Transverse colon (tissue), 4 donors: ENCODE data around the gene XYLT2. TPM values are rescaled to one million over a fixed set of nuclear protein-coding genes. Genes with fewer than 3 reads are reported as not detected.

ENCODE experiments used
- DNase-seq: peaks from one replicate; pipeline ENCODE4 v3.0.0-alpha.2; 2019
- H3K27ac ChIP-seq, 4 donors: fragments of 200-600 bp; sonication (generic); 2 replicates each; pipeline ENCODE4 v1.5.1; 2016 to 2018; ENCODE audit warnings: inconsistent platforms in 4 of 4
- H3K27me3 ChIP-seq: fragments of 200-600 bp; sonication (generic); 2 replicates; pipeline ENCODE4 v1.5.1; 2017; ENCODE audit warnings: inconsistent platforms
- H3K36me3 ChIP-seq, 4 donors: fragments of 200-600 bp; sonication (generic); 2 replicates each; pipeline ENCODE4 v1.5.1; 2017 to 2019; ENCODE audit warnings: inconsistent platforms in 4 of 4
- H3K4me1 ChIP-seq, 4 donors: fragments of 200-600 bp; sonication (generic); 2 replicates each; pipeline ENCODE4 v1.5.1; 2017 to 2020; ENCODE audit warnings: inconsistent platforms in 4 of 4
- H3K4me3 ChIP-seq, 4 donors: fragments of 200-600 bp; sonication (generic); 1 replicate in 1 of 4; 2 replicates in 3 of 4; pipeline versions ENCODE4 v1.5.1 to v1.6.1; 2017 to 2019; ENCODE audit warnings: inconsistent platforms in 4 of 4
- H3K9me3 ChIP-seq, 2 donors: fragments of 200-600 bp; sonication (generic); 2 replicates each; pipeline ENCODE4 v1.5.1; 2017 to 2019; ENCODE audit warnings: inconsistent platforms in 2 of 2
- EP300 ChIP-seq: sonication (generic); formaldehyde crosslinking; IDR thresholded peaks from one replicate; pipeline ENCODE4 v1.6.1; 2017; ENCODE audit warnings: antibody characterized with exemption, low read depth
- POLR2A ChIP-seq: fragments of 450-650 bp; IDR thresholded peaks from one replicate; pipeline ENCODE4 v1.6.1; 2016; ENCODE audit warnings: antibody characterized with exemption, mild to moderate bottlenecking, moderate library complexity
- POLR2AphosphoS5 ChIP-seq, 3 donors: sonication (generic); formaldehyde crosslinking; IDR thresholded peaks; one replicate each; pipeline ENCODE4 v1.6.1; 2016; ENCODE audit warnings: antibody characterized with exemption in 3 of 3
- WGBS, 2 donors: methylation state at CpG; one replicate each; pipeline ENCODE4 v1.1.5; 2018; ENCODE audit warnings: low coverage in 1 of 2; 5-methylcytosine and 5-hydroxymethylcytosine counted together
- in situ Hi-C, 4 donors: fragments of 200-750 bp; cut with MboI; loops; one replicate each; pipeline versions ENCODE4 v1.15.0 to v1.15.1; 2017; ENCODE audit warnings: low sequenced_read_pairs in 3 of 4, low pct_ligation_motif_present in 1 of 4, low pct_unique_long_range_greater_than_20kb in 1 of 4
- intact Hi-C: fragments of 100-400 bp; cut with DNase I; formaldehyde crosslinking; loops from one replicate; pipeline ENCODE4 v1.15.1; 2023; ENCODE audit warnings: low total_unique reads
- total RNA-seq, 4 donors: library from RNA; depleted of rRNA; stranded (reverse); fragments of >200 nt; gene quantifications; one replicate each; pipeline ENCODE4 v1.1.0, GENCODE V29; 2016
- TF ChIP-seq, protein P1 (sequence below), 5 experiments: fragments of 200-600 bp in 3 of 5; fragments of 450-650 bp in 2 of 5; sonication (generic) in 3 of 5; IDR thresholded peaks; 1 replicate in 2 of 5; 2 replicates in 3 of 5; pipeline ENCODE4 v1.5.1; 2016 to 2017; ENCODE audit warnings: antibody characterized with exemption in 5 of 5, inconsistent platforms in 3 of 5, mild to moderate bottlenecking in 2 of 5, moderate library complexity in 1 of 5

The XYLT2 gene
- total RNA-seq, 4 donors from 2014 or later = 21.3 to 27.3 (median 22.0) TPM

DNA sequence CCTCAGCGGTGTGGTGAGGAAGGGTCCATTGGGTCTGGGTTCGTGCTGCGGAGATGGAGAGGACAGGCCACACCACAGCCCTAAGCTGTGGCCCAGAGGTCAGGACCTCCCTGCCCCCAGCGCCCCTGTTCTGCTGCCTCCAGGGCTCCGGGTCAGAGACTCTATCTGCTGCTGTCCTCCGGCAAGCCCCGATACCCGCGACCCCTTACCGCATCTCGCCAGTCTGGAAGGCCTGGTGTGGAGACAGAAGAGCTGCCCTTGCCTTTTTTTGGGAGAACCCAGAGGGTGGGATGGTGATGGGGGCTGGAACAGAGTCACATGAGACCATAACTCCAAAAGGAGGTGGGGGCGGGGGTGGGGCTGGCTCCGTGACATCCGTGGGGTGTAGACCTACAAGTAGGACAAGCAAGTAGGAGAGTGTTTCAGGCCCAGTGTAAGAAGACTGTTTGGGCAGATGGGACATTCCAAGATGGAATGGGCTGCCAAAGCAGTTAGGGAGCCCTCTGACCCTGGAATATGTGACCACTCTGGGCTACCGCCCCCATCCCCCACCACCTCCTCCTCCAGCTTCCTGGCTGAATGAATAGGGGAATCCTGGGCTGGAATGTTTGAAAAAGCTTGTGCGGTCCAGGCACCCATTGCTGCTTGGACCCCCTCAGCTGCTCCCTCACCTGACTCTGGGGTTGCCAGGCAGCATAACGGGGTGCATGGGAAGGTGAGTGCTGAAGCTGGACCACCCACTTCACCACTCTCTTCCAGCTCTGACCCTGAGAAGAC lies 1.4 kb downstream of the XYLT2 start:
- Histone ChIP-seq H3K36me3 (no peaks in the 10 kb centered on the region), H3K9me3 (no peaks in the 10 kb centered on the region), H3K27ac (peak overlapping the region; percentile 66 to 84 (median 82)), H3K4me1 (peaks cover 4 to 33% (median 28%) of the 10 kb centered on the region in 4 donors), H3K27me3 (no peaks in the 10 kb centered on the region), H3K4me3 (peak overlapping the region; percentile 61 to 97 (median 84))
- intact Hi-C loops (no loop called here), in situ Hi-C loops (no loop called here)
- no peak for DNase-seq
- WGBS, 2 donors = 53% methylated on average over 17 of the region's 17 CpGs; no CpG with 5 or more reads in 1 of the 2 donors
- TF ChIP-seq POLR2AphosphoS5 (IDR thresholded peaks at IDR 0.05) = no peak
- no peak for TF ChIP-seq POLR2A
- TF ChIP-seq, protein P1, sequence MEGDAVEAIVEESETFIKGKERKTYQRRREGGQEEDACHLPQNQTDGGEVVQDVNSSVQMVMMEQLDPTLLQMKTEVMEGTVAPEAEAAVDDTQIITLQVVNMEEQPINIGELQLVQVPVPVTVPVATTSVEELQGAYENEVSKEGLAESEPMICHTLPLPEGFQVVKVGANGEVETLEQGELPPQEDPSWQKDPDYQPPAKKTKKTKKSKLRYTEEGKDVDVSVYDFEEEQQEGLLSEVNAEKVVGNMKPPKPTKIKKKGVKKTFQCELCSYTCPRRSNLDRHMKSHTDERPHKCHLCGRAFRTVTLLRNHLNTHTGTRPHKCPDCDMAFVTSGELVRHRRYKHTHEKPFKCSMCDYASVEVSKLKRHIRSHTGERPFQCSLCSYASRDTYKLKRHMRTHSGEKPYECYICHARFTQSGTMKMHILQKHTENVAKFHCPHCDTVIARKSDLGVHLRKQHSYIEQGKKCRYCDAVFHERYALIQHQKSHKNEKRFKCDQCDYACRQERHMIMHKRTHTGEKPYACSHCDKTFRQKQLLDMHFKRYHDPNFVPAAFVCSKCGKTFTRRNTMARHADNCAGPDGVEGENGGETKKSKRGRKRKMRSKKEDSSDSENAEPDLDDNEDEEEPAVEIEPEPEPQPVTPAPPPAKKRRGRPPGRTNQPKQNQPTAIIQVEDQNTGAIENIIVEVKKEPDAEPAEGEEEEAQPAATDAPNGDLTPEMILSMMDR (IDR thresholded peaks at IDR 0.05) = no peak

DNA sequence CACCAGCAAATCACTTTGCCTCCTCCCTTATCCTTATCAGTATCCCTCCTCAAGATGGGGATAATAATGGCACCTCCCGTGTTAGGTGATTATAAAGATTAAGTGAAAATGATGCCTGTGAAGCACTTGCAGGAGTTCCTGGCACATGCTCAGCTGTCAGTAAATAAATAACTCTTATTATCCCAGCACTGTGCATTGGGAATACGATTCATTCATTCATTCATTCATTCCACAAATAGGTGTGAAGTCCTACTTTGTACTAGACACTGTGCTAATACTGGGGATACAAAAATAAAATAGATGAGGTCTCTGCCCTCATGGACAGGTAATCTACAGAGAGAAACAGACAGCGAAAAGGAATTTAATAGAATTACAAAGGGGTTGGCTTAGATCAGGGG lies 2.0 kb downstream of the XYLT2 start:
- in situ Hi-C loops = no loop called here
- no peaks in the 10 kb centered on the region for H3K9me3 ChIP-seq
- H3K4me3 ChIP-seq = no peak overlapping the region
- no peak overlapping the region for H3K27ac ChIP-seq
- WGBS, 2 donors = 50 to 60% methylated on average over 2 to 3 of the region's 3 CpGs
- H3K27me3 ChIP-seq = no peaks in the 10 kb centered on the region
- TF ChIP-seq, protein P1 (IDR thresholded peaks at IDR 0.05) = no peak
- TF ChIP-seq POLR2AphosphoS5 (IDR thresholded peaks at IDR 0.05) (no peak), EP300 (no peak), POLR2A (no peak)
- intact Hi-C loops = no loop called here
- no peaks in the 10 kb centered on the region for H3K36me3 ChIP-seq
- DNase-seq = no peak
- H3K4me1 ChIP-seq = peaks cover 4 to 33% (median 28%) of the 10 kb centered on the region in 4 donors

DNA sequence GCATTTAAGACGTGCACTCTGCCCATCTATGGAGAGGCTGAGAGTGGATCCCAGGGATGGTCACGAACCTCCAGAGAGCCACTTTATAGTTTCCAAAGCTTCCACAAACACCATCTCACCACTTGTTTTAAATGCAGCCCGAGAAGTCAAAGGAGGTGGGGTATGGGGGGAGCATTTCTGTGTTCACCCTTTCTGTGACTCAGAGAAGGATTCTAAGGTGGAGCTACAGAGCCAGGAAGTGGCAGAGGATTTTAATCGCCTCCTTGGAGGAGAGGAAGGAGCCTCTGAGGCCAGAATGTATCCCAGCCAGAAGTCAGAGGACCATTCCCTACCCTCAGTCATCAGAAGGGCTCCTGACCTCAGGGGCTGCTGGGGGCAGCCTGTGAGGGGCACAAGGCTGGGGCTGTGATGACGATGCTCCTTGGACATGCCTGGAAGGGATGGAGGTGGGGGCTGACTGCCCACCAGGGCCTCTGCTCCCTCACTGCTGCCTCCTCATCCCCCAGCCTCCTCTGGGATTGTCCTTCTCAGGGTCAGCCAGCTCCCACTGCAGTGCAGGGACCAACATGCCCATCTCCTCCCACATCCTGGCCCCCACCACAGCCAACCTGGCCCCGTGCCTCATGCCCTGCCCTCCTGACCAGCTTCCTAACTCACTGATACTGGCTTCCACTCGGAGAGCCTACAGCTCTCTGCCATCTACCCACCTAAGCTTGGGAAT lies 2.8 kb downstream of the XYLT2 start:
- Histone ChIP-seq H3K27me3 (no peaks in the 10 kb centered on the region), H3K9me3 (no peaks in the 10 kb centered on the region), H3K27ac (no peak overlapping the region), H3K36me3 (peaks cover 0 to 3% (median 0%) of the 10 kb centered on the region in 4 donors), H3K4me3 (no peak overlapping the region), H3K4me1 (peaks cover 4 to 33% (median 28%) of the 10 kb centered on the region in 4 donors)
- DNase-seq = no peak
- TF ChIP-seq POLR2AphosphoS5 (IDR thresholded peaks at IDR 0.05) (no peak), EP300 (no peak), POLR2A (no peak)
- TF ChIP-seq, protein P1 (IDR thresholded peaks at IDR 0.05) = no peak
- 72 to 84% methylated on average over 2 to 7 of the region's 7 CpGs for WGBS, 2 donors
- intact Hi-C loops = no loop called here
- in situ Hi-C loops = no loop called here

DNA sequence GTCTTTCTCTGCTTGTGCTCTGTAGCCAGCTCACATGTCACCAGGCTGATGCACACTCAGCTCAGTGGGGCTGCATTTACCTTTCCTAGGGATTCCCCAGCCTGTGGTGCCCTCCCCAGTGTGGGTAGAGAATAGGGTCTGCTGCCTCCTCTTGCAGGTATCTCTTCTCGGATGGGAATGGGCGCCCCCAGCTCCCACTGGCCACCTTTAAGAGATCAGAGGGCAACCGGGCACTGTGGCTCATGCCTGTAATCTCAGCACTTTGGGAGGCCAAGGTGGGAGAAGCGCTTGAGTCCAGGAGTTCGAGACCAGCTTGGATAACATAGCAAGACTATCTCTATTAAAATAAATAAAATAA lies 3.3 kb downstream of the XYLT2 start:
- Histone ChIP-seq H3K9me3 (no peaks in the 10 kb centered on the region), H3K4me1 (peaks cover 4 to 33% (median 28%) of the 10 kb centered on the region in 4 donors), H3K36me3 (peaks cover 0 to 6% (median 0%) of the 10 kb centered on the region in 4 donors), H3K27ac (no peak overlapping the region), H3K4me3 (no peak overlapping the region), H3K27me3 (no peaks in the 10 kb centered on the region)
- no peak for DNase-seq
- TF ChIP-seq POLR2AphosphoS5 (IDR thresholded peaks at IDR 0.05) (no peak), EP300 (no peak), POLR2A (no peak)
- TF ChIP-seq, protein P1 (IDR thresholded peaks at IDR 0.05) = no peak
- in situ Hi-C loops (no loop called here), intact Hi-C loops (no loop called here)
- 92 to 98% methylated on average over 5 of the region's 5 CpGs for WGBS, 2 donors
